Measurements from ENCODE around the gene TMEM9B.
"Not testable (repeated sequence)": the region's sequence is repeated elsewhere in the genome, so short reads cannot be mapped to it uniquely, and the experiment has no call there.

The TMEM9B gene

DNA sequence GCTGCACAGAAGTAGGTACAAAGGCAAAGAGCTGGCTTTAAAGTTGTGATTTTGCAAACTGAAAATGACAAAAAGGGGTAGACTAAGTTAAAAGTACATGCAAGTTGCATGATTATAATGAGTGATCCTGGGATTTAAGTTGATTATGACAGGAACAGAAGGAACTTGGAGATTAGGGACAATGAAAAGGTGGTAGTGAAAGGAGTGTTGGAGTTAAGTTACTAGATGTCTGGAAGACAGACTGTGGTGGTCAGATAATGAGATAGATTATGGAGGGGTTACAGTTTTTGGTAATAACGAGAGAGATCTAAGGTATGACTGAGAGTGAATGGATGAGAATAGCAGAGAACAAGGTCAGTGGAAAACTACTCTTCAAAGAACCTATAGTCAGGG is 7.7 kb upstream of the TMEM9B start:
- no peak for DNase-seq

DNA sequence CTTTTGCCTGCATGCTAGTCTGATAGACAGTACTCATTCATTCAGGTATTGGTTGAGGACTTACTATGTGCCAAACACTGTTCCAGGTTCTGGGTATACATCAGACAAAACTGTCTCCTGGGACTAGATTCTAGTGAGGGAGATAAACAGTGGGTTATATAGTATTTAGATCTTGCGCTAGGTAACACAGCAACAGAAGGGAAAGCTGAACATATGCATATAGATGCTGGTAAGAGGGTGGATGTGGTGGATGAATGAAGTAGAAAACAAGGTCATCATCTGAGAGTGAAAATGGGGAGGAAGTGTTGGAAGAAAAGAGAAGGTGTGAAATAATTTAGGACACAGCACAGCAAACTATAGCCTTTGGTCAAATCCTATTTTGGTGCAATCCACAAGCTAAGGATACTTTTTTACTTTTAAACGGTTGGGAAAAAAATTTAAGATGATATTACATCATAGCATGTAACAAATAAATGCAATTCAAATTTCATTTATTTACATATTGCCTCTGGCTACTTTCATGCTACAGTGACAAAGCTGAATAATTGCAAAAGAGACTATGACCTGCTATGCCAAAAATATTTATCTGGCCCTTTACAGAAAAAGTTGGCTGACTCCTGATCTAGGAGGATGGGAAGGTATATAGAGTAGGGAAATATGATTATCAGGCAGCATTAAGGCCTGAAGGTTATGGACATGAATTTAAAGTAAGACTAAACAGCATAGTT is 7.1 kb upstream of the TMEM9B start:
- no peak for DNase-seq

DNA sequence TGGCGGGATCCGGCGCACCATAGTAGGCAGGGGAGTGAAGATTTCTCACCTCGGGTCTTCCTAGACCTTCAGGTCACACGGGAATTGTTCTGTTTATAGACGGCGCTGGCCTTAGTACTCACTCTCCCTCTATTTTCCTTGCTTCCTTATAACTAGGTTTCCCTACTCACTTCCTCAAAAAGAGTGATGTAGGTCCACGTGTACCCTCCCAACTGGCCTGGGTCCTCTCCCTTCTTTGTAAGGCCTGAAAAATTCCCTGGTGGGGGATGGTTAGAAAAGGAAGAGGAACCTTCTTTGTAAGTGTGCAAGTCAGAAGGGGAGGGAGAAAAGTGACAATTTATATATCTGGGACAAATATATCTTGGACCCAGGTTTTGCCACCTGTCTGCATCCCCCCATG is 2.9 kb upstream of the TMEM9B start:
- DNase-seq = no peak

DNA sequence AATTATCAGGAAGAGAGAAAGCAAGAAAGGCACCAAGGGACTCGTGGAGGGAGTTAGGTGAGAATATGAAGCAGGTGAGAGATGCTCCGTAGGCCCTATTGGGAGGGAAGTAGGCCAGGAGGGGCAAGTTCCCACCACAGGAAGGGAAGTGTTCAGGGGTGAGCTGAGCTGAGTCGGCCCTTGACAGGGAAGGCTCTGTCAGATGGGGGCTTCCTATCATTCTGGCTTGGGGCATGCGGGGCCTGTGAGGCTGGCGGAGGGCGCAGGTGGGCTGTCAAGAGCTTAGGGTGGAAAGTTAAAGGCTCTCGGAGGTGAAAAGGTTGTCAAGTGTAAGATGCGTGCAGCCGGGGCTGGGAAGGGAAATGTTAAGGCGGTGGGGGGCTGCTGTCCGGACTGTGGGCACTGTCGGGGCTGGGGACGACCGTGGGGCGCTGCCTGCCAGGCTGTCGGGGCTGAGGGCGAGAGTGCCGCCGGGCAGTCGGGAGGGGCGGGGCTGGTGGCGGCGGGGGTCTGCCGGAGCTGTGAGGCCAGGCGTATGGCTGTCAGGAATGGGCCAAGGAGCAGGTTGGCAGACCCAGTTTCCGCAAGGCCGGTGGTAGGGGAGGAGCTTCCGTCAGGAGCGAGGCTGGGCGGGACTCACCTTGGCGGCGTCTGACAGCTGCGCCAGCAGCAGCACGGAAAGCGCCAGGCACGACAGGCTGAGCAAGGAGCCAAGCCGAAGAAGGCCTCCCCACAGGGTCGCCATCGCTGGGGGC is 496 bp downstream of the TMEM9B start:
- DNase-seq = peak; percentile 42 to 78

- no peak for DNase-seq
Measured at GRCh38 chr11:8962841-8963240, 1.4 kb downstream of the TMEM9B start.

DNA sequence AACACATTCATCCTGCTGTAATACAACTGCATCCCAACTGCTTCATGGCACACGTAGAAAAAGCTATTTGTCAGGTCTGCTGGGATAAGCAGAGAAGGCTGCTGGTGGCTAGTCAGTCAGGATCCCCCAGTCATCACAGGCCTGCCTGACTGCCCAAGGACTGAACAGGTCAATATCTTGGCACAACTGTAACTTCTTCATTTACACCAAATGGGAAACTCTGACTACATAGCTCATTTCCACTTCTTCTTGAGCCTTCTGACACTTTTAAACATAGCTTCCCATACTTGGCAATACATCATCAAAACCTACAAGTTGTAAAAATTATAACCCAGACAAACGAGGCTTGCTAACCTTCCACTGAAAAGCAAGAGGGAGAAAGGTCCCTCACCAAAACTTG is 2.8 kb downstream of the TMEM9B start:
- DNase-seq = no peak

GRCh38 chr11:8959546-8960166 is 4.6 kb downstream of the TMEM9B start:
- DNase-seq = peak; percentile 33 to 81

GRCh38 chr11:8956860-8957259 is 7.4 kb downstream of the TMEM9B start:
- DNase-seq = no peak

GRCh38 chr11:8948886-8949285 is 15.4 kb downstream of the TMEM9B start:
- DNase-seq = no peak

DNA sequence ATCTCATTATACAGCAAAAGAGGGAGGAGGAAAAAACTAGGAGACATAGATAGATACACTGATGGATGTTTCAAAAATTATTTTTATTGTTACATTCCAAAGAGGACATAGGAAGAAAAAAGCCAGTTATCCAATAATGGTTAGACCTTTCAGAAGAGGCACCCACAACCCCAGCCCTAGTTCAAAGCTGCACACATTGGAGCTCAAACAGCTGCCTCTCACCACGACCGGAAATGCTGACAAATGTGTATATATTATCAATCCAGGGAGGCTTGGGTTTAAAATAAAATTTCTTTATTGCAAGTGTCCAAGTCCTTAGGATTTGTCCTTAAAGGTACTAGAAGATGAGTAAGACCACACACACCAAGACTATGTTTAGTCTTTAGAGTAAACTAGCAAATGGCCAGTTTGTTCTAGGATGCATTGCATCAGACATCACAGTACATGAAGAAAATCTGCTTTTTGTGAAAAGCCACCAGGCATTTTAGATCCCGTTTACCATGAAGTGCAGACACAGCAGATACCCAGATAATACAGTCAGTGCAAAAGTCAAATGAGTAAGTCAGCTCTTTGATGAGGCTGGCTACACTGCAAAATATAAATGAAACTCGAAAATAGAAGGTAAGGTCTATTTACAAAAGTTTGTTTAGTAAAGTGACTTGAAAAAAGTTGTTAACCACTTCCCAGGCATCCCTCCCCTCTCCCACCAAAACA is 16.9 kb downstream of the TMEM9B start:
- DNase-seq = no peak

DNA sequence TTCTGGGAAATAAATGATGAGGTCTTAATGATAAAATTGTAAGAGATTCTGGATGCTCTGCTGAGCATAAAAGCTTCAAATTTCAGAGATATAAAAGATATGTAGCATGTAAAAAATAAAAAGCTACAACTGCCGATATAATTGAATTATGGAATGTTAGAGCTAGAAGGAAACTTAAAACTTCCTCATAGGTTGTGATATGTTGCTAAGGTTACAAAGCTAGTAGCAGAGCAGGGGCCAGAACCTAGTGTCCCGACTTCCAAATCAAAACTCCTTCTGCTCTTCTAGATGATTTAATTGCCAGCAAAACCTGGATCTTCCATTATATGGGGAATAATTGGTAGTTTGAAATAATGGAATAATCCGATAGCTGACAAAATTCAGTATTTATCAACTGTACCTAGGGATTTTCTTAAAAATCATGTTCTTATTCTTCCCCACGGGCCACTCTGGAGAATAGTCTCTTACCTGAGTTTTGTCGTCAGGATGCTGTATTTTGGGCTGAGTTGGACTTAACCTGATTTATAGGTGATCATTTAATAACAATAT is 21.6 kb downstream of the TMEM9B start, which contains the start of gene ASCL3:
ASCL3 (minus strand) TSS at position 499 of the 549 bp plus-strand sequence. CDS start 4,855 bp downstream, outside the sequence.
- no peak for DNase-seq

DNA sequence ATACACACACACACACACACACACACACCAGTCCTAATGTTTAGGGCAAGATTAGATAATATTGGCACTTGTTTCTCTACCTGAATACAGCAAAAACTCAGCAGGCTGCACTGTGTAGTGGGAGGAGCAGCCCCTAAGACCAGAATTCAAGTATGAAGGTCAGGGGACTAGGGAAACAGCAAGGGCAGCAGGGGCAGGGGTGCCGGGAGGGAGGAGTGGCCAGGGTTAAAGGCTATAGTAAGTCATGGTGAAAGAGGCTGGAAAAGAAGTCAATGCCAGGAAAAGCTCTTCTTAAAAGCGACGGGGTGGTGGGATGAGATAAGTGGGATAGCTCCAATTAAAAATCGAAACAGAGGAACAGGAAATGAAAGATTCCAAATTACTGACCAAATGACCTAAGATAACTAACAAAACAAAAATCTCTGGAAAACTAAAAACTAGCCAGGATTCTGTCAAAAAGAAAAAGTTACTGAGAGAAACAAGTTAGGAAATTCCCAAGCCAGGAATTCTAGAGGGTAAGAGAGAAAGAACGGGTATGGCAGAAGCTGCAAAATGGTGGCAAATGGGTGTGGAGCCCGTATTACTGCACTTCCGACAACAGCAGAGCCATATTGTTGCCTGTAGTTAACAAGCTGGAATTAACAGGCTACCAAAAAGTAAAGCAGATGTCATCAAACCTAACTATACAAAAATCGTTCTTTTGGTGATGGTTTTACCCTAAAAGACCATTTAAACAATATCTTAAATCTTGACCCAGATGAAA is 22.7 kb downstream of the TMEM9B start:
- no peak for DNase-seq

GRCh38 chr11:8937659-8938058 is 26.6 kb downstream of the TMEM9B start:
- DNase-seq = no peak

DNA sequence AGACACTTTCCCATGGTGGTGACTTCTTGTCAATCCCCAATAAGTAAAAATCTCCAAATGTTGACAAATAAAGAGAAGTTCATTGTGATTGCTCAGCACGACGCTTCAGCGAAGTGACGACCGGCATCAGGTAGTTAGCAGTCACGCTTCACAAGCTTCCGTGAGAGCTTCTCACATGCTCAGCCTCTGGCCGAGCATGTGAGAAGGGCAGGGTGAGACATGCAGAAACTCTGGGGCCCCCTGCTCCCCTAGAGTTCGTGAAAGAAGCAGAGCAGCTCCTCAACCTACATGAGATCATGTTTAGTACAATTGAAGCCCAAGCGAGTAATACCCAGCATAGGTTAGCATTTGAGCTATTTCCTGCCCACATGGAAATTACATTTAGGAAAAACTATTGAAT is 27.1 kb downstream of the TMEM9B start:
- no peak for DNase-seq

DNA sequence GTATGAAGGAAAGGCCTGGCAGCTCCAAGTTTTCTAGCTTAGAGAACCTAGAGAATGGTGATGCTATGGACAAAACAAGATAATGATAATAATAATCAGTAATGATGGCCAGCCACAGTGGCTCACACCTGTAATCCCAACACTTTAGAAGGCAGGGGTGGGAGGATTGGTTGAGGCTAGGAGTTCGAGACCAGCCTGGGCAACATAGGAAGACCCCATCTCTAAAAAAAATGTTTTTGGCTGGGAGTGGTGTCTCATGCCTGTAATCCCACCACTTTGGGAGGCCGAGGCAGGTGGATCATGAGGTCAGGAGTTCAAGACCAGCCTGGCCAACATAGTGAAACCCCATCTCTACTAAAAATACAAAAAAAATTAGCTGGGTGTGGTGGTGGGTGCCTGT is 28.5 kb downstream of the TMEM9B start:
- DNase-seq = not testable (repeated sequence)

GRCh38 chr11:8934742-8935488 is 29.3 kb downstream of the TMEM9B start:
- DNase-seq = no peak

- no peak for DNase-seq
Measured at GRCh38 chr11:8933931-8934330, 30.3 kb downstream of the TMEM9B start.

DNA sequence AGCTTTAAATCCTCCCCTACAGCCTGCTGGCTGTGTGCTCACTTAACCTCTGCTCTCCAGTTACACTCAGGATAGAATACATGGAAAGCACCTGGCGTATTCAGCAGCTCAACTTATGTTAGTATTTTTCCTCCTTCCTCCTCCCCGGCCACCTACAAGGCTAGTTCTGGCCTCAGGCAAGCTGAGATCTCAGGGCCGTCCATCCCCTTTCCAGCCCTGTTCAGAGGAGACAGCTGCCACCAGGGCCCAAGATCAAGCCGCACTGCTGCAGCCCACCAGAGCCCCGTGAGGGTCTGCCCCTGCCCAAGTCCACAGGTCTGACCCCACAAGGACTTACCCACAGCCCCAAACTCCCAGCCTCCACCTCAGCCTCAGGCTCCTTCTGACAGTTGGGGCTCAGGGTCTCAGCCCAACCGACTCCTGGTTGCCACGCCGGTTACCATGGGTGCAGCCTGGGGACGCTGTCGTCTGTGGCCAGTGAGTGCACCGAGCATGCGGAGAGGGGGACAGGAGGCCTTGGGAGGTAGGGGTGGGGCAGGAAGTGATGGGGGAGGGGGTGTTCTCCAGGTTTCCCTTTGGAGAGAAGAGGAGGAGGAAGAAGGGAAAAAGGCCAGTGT is 31.6 kb downstream of the TMEM9B start, which contains the start of gene C11orf16:
C11orf16 (minus strand) TSS at position 384 of the 617 bp plus-strand sequence. CDS start 639 bp downstream, outside the sequence.
- no peak for DNase-seq

DNA sequence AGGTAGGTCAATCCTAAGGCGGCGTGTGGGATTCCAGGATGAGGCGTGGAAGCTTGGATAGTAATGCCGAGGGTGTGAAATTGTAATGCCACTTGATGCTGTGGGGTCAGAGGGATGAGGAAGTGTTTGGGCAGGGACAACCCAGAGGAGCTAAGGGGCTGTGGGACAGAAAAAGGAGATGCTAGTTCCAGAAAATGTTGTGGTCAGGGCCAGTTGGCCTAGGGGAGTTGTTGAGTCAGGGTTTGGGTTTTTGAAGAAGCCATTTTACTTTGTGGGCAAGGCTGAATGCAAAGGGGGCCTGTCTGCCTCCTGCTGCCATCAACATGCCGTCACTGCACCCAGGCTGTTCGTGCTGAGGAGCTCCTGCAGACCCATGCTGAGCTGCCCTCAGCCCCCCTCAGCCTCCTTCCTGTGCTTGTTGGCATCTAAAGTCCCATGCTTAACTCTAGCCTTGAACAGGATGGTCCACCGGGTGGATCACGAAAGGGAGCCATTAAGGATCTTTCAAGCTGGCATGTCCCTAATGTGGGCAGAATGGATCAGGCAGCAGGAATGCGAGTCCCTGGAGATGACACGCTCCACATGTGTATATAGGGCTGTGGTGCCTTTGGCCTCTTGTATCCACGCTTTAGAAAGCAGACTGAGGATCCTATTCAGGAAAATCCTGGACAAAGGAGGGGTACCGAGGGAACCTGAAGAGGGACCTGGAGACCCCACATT is 33.6 kb downstream of the TMEM9B start:
- no peak for DNase-seq
